ENCODE data around the gene DNAJB13. TPM values are rescaled to one million over a fixed set of nuclear protein-coding genes. Genes with fewer than 3 reads are reported as not detected.
A peak's percentile ranks its signal among the peaks of the same experiment; 100 is the strongest.
"Not testable (repeated sequence)": the region's sequence is repeated elsewhere in the genome, so short reads cannot be mapped to it uniquely, and the experiment has no call there.

Gene DNAJB13
- total RNA-seq, 1 experiment from 2014 or later: 0.29 TPM

DNA sequence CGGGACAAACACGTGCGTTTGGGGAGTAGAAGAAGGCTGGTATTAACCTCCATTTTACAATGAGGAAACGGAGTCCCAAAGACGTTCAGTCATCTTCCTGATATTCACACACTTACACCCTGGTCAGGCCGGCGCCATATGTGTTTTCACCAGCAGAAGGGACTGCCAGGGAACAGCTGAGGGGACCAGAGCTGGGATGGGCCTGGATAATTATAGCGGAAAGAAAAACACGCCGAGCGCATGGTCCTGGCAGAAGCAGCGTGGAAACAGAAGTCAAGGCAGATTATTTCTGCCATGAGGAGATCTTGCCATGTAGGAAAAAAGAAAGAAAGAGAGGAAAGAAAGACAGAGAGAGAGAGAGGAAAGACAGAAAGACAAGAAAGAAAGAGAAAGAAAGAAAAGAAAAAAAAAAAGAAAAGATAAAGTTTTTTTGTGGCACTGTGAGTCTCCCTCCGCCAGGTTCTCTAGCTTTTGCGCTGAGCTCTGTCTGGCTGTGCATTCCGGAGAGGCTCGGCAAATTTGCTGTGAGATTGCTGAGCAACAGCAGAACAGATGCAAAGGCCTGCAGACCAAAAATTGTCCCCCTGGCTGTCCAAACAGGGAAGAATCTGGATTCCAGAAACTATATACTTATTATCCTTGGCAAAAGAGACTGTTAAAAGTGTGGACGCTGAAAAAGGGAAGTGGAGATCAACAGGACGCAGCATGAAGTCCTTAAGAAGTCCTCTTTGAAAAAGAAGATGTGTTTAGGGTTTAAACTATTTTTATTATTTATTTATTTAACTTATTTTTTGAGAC lies 33.1 kb downstream of the DNAJB13 start:
- BruUV-seq (replicated peaks): TSS peak; percentile 87

DNA sequence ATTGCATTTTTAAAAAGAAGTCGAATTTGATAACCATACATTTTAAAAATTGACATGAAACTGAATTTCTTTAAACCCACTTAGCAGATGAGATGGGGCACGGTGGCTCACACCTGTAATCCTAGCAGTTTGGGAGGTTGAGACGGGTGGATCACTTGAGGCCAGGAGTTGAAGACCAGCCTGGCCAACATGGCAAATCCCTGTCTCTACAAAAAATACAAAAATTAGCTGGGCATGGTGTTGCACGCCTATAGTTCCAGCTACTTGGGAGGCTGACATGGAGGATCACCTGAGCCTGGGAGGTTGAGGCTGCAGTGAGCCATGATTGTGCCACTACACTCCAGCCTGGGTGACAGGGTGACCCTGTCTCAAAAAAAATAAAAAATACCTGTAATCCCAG lies 34.8 kb downstream of the DNAJB13 start:
- H4K20me1 ChIP-seq (ENCODE audit: low read length); H3F3A ChIP-seq (ENCODE audit: low read length, unreplicated experiment); CTCF ChIA-PET; BruUV-seq (replicated peaks); ATAC-seq; POLR2A ChIA-PET (ENCODE audit: unreplicated experiment); H3K27me3 ChIP-seq (ENCODE audit: low read length); H3K4me2 ChIP-seq (ENCODE audit: low read length); H3K9me2 ChIP-seq (replicated peaks; ENCODE audit: low read length); H3K36me3 ChIP-seq (ENCODE audit: low read depth, low read length); H3K9ac ChIP-seq (ENCODE audit: low read length); DNase-seq; H2AFZ ChIP-seq (ENCODE audit: low read length); H3K4me3 ChIP-seq (ENCODE audit: low read length); H3K9me3 ChIP-seq (ENCODE audit: low read length); H3K79me2 ChIP-seq (ENCODE audit: low read length); H3K27ac ChIP-seq (ENCODE audit: low read length): not testable (repeated sequence)
- peaks cover 18% of the 10 kb centered on the region for H3K4me1 ChIP-seq (ENCODE audit: insufficient read depth, low read length)
- intact Hi-C loops (cut with micrococcal nuclease): loop anchor here (10.0 kb wide), 1 partner anchor 189 kb away; the partner anchor contains the start of genes C2CD3 and PPME1

More for the DNA sequence above, 33.1 kb downstream of the DNAJB13 start:
- H3F3A ChIP-seq (ENCODE audit: low read length, unreplicated experiment): no peaks in the 10 kb centered on the region
- H3K27ac ChIP-seq (ENCODE audit: low read length): peak overlapping the region; percentile 85
- intact Hi-C loops (cut with micrococcal nuclease): loop anchor here (10.0 kb wide), 1 partner anchor 191 kb away; the partner anchor contains the start of genes C2CD3 and PPME1
- H3K4me1 ChIP-seq (ENCODE audit: insufficient read depth, low read length): peaks cover 28% of the 10 kb centered on the region
- DNase-seq: no peak
- H3K4me2 ChIP-seq (ENCODE audit: low read length): peak overlapping the region; percentile 100
- H3K79me2 ChIP-seq (ENCODE audit: low read length): peaks cover 8% of the 10 kb centered on the region; the same call in 1 of the 2 replicates
- H3K9me2 ChIP-seq (replicated peaks; ENCODE audit: low read length): no peaks in the 10 kb centered on the region
- no peaks in the 10 kb centered on the region for H3K27me3 ChIP-seq (ENCODE audit: low read length)
- H3K4me3 ChIP-seq (ENCODE audit: low read length): peak overlapping the region; percentile 79
- CTCF ChIA-PET: no interaction called here
- no peaks in the 10 kb centered on the region for H4K20me1 ChIP-seq (ENCODE audit: low read length)
- POLR2A ChIA-PET (ENCODE audit: unreplicated experiment): no interaction called here
- no peaks in the 10 kb centered on the region for H3K9me3 ChIP-seq (ENCODE audit: low read length)
- peak overlapping the region; percentile 100 for H2AFZ ChIP-seq (ENCODE audit: low read length)
- peak overlapping the region; percentile 81 for H3K9ac ChIP-seq (ENCODE audit: low read length)
- no peak for ATAC-seq
- TF ChIP-seq CTCF (conservative IDR thresholded peaks at IDR 0.05; ENCODE audit: low read depth, low read length): no peak
- TF ChIP-seq EZH2 (IDR thresholded peaks at IDR 0.05; ENCODE audit: low read length, unreplicated experiment): no peak
- no peak for TF ChIP-seq EZH2phosphoT487 (IDR thresholded peaks at IDR 0.05; ENCODE audit: borderline replicate concordance, low read length)
- H3K36me3 ChIP-seq (ENCODE audit: low read depth, low read length): no peaks in the 10 kb centered on the region

DNA sequence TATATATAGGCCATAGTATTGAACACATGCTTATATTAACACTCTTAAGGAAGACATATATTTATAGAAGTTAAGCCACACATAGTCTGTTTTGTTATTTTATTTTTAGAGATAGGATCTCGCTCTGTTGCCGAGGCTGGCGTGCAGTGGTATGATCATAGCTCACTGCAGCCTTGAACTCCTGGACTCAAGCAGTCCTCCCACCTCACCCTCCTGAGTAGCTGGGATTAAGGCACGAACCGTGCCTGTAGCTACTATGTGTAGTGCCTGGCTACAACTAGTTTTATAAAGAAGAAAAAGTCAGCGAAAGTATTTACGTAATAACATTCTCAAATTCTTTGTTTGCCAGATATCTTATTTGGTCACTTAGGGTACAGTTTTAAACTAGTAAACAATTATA lies 37.4 kb downstream of the DNAJB13 start:
- Histone ChIP-seq H3K27me3 (ENCODE audit: low read length) (no peaks in the 10 kb centered on the region), H3K79me2 (ENCODE audit: low read length) (no peaks in the 10 kb centered on the region), H3K4me3 (ENCODE audit: low read length) (no peak overlapping the region), H3K27ac (ENCODE audit: low read length) (no peak overlapping the region), H3K36me3 (ENCODE audit: low read depth, low read length) (no peaks in the 10 kb centered on the region), H3K4me1 (ENCODE audit: insufficient read depth, low read length) (peaks cover 6% of the 10 kb centered on the region), H2AFZ (ENCODE audit: low read length) (no peak overlapping the region), H3K9me2 (replicated peaks; ENCODE audit: low read length) (no peaks in the 10 kb centered on the region), H3K9ac (ENCODE audit: low read length) (no peak overlapping the region), H3K9me3 (ENCODE audit: low read length) (no peaks in the 10 kb centered on the region), H3K4me2 (ENCODE audit: low read length) (no peak overlapping the region), H3F3A (ENCODE audit: low read length, unreplicated experiment) (no peaks in the 10 kb centered on the region), H4K20me1 (ENCODE audit: low read length) (no peaks in the 10 kb centered on the region)
- ATAC-seq: no peak
- TF ChIP-seq EZH2 (IDR thresholded peaks at IDR 0.05; ENCODE audit: low read length, unreplicated experiment): no peak
- ChIA-PET POLR2A (ENCODE audit: unreplicated experiment) (no interaction called here), CTCF (interaction anchor here (0.6 kb wide), 1 partner anchor 75 kb away, joined by 4 read pairs; no protein-coding TSS in a partner anchor)
- BruUV-seq (replicated peaks): no TSS peak
- intact Hi-C loops (cut with micrococcal nuclease): loop anchor here (2.0 to 10.0 kb wide), 2 partner anchors 103 to 187 kb away; partner anchors contain the start of genes C2CD3 and PPME1
- no peak for DNase-seq

Data from PC-3 (cell line).